HG03432 (cell line): ENCODE data around the gene LGSN.
"Not testable (repeated sequence)": the region's sequence is repeated elsewhere in the genome, so short reads cannot be mapped to it uniquely, and the experiment has no call there.

ENCODE experiments used
- ATAC-seq: cut with Tn5 transposase; IDR thresholded peaks from one replicate; pipeline ENCODE4 v1.9.1; 2021; ENCODE audit warnings: mild to moderate bottlenecking, moderate library complexity; ENCODE audit not compliant: unreplicated experiment

The LGSN gene, protein sequence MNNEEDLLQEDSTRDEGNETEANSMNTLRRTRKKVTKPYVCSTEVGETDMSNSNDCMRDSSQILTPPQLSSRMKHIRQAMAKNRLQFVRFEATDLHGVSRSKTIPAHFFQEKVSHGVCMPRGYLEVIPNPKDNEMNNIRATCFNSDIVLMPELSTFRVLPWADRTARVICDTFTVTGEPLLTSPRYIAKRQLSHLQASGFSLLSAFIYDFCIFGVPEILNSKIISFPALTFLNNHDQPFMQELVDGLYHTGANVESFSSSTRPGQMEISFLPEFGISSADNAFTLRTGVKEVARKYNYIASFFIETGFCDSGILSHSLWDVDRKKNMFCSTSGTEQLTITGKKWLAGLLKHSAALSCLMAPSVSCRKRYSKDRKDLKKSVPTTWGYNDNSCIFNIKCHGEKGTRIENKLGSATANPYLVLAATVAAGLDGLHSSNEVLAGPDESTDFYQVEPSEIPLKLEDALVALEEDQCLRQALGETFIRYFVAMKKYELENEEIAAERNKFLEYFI

DNA sequence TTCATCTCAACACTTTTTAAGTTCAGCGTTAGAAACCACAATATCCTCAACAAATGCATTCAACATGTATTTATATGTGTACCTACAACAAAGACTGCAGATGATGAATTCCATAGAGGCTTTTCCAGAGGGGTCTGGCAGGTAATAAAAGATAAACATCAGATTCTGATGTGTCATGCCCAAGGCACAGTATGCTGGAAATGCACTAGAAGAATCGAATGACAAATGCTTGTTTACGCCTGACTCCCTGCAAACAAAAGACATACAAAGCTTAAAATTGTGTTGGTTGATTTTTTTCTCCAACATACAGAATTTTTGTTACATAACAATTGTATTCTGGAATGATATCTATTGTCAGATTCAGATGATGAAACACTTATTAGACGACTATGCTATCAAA lies at the start of gene LGSN:
TSS of gene LGSN (minus strand) at position 45 of the 400 bp plus-strand sequence. CDS start at position 5, 40 bp downstream.
- ATAC-seq = no peak

DNA sequence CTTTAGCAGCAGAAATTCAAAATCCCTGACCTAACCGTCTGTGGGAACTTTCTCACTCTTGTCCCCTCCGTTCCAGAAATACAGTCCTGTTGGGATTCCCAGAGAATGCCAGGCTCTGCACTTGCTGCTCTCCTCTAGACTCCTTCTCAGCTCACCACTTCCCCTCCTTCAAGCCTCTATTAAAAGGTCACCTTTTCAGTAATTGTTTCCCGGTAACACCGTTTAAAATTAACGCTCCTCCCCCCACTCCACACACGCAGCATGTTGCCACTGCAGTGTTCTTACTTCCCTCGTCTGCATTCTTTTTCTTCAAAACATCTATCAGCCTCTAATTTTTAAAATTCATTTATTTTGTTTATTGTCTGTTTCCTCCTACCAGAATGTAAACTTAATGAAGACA lies 48.6 kb upstream of the LGSN start:
- no peak for ATAC-seq

DNA sequence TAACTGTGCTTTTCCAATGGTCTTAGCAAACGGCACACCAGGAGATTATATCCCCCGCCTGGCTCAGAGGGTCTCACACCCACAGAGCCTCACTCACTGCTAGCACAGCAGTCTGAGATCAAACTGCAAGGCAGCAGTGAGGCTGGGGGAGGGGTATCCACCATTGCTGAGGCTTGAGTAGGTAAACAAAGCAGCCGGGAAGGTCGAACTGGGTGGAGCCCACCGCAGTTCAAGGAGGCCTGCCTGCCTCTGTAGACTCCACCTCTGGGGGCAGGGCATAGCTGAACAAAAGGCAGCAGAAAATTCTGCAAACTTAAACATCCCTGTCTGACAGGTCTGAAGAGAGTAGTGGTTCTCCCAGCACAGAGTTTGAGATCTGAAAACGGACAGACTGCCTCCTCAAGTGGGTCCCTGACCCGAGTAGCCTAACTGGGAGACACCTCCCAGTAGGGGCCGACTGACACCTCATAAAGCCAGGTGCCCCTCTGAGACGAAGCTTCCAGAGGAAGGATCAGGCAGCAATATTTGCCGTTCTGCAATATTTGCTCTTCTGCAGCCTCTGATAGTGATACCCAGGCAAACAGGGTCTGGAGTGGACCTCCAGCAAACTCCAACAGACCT lies 42.8 kb upstream of the LGSN start:
- not testable (repeated sequence) for ATAC-seq

DNA sequence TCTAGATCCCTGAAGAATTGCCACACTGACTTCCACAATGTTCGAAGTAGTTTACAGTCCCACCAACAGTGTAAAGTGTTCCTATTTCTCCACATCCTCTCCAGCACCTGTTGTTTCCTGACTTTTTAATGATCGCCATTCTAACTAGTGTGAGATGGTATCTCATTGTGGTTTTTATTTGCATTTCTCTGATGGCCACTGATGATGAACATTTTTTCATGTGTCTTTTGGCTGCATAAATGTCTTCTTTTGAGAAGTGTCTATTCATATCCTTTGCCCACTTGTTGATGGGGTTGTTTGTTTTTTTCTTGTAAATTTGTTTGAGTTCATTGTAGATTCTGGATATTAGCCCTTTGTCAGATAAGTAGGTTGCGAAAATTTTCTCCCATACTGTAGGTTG lies 37.6 kb upstream of the LGSN start:
- not testable (repeated sequence) for ATAC-seq

DNA sequence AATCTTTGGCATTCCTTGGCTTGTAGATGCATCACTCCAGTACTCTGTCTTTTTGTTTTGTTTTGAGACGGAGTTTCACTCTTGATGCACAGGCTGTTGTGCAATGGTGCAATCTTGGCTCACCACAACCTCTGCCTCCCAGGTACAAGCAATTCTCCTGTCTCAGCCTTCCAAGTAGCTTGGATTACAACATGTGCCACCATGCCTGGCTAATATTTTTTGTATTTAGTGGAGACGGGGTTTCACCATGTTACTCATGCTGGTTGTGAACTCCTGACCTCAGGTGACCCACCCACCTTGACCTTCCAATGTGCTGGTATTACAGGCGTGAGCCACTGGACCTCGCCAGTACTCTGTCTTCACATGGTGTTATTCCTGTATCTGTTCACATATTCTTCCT lies 35.8 kb upstream of the LGSN start:
- no peak for ATAC-seq

DNA sequence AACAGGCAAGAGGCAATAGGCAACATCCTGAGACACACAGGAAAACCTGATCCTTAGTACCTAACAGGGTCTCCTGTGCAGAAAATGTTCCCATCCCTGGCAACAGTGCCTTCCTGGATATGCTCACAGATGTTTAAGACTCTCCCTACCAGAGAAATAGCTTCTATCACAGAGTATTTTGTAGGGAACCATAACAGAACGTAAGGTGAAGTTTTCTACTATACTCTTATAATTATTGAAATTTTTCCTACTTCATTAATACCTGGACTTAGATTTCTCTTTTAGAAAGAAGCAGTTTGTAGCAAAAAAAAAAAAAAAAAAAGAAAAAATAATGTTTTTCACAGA lies 33.5 kb upstream of the LGSN start:
- no peak for ATAC-seq

DNA sequence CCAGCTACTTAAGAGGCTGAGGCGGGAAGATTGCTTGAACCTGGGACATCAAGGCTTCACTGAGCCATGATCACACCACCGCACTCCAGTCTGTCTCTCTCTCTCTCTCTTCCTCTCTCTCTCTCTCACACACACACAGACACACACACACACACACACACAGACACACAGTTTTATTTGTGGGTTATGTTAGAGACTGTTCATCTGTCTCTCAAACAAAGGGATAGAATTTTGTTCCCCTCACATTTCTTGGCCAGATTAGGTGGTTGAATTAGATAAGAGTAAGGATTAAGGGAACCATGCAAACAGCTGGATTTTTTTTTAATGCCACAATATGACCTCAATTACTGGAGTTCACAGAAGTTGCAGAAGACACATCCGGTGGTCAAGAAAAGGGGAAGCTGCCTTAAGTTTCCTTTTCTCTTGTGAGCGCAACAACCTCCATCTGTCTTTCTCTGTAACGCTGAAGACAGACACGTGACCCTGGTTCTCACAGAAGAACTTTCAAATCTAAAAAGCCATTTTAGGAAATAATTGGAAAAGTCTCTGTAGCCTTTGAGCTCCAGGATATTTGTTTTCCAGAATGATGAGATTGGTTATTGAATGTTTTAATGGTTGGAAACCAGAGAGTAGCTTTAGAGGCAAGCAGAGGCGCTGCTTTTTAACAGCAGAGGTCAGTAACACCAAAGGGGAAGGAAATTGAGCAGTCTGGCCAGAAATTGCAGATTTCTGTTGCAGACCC lies 32.9 kb upstream of the LGSN start:
- peak; percentile 91 for ATAC-seq

DNA sequence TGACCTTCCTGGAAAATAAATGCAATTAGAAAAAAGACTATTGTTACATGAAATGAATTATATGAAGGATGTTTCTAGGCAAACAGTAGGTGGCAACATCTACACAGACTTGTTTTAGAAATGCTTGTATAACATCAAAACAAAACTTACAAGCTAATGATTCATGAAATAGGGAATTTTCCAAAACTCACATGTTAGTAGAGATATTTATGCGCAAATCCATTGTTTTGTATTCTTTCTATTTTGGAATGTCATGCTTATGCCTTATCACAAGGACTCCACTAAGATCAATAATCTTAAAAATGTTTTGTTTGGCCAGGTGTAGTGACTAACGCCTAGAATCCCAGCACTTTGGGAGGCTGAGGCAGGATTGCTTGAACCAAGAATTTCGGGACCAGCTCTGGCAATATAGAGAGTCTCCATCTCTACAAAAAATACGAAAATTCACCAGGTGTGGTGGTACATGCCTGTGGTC lies 32.3 kb upstream of the LGSN start:
- ATAC-seq = peak; percentile 43

DNA sequence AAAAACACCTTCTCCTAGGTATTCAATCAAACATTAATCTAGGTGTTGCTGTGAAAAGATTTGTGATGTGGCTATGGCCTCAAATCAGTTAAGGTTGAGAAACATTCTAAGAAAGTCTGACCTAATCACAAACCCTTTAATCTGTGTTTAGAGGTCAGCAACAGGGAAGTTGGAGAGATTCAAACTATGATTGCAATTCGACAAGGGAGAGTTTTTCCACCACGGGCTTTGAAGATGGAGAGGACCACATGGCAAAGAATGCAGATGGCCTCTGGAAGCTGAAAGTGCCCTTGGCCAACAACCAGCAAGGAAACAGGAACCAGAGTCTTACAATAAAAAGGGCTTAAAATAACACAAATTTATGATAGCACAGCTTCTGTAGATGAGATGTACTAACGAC lies 29.6 kb upstream of the LGSN start:
- no peak for ATAC-seq

DNA sequence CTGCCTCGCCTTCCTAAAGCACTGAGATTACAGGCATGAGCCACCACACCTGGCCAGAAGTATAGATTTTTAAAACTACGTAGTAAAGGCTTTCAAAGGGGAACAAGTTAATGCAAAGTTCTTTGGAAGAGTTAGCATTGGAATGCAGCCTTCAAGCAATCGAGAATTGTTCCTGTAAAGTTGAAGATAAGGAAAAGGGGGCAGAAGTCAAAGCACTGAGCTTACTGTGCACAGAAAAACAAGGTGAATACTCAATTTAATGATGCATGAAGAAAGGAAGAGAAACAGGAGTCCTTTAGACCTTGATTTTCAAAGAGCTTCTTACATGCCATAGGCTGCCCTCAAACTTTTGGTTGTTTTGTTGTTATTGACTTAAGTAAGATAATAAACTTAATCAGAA lies 29.1 kb upstream of the LGSN start:
- ATAC-seq = no peak

DNA sequence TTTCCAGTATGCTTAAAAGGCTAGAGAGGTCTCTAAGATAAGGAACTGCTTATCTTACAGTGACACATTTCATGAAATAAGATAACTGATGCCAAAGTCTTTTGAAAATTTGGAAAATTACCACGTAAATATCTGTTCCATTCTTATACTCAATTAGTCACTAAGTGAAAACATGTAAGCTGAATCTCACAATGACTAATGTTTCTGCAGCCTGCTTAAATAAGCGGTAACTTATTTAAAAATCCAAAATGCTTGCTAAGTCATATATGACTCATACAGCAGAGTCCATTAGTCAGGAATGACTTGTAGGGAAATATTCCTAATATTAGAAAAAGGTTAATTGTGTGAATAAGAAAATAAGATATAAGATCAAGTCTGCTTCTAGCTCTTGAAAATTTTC lies 27.8 kb upstream of the LGSN start:
- peak; percentile 35 for ATAC-seq

DNA sequence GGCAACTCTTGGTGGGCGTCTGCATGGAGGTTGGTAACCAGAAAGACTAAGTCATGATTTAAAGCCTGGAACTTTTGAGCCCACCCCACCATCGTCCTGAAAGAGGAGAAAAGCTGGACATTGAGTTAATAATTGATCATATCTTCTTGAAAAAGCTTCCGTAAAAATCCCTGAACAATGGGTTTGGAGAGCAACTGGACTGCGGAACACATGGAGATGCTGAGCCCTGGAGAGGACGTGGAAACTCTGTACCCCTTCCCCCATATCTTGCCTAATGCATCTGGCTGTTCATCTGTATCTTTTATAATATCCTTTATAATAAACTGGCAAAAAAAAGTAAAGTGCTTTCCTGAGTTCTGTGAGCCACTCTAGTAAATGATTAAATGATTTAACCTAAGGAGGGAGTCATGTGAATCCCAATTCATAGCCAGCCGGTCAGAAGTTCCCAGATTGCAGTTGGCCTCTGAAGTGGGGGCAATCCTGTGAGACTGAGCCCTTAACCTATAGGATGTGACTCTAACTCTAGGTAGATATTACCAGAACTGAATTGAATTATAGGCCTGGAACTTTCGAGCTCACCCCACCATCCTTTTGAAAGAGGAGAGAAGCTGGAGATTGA lies 26.5 kb upstream of the LGSN start:
- ATAC-seq = no peak

DNA sequence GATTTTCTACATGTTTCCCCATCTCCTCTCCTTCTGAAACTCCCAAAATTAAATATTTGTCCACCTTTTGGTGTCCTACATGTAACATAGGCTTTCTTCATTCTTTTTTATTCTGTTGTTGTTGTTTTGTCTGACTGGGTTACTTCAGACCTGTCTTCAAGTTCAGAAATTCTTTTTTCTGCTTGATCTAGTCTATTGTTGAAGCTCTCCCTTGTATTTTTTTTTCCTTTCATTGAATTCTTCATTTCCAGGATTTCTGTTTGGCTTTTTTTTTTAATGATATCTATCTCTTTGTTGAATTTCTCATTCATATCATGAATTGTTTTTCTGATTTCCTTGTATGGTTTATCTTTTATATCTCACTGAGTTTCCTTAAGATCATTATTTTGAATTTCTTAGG lies 20.6 kb upstream of the LGSN start:
- no peak for ATAC-seq

DNA sequence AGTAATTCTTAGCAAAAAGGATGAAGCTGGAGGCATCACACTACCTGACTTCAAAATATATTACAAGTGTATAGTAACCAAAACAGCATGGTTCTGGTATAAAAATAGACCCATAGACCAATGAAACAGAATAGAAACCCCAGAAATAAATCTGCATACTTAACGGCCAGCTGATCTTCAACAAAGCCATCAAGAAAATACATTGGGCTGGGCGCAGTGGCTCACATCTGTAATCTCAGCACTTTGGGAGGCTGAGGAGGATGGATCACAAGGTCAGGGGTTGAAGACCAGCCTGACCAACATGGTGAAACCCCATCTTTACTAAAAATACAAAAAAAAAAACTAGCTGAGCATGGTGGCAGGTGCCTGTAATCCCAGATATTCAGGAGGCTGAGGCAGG lies 14.9 kb upstream of the LGSN start:
- not testable (repeated sequence) for ATAC-seq

DNA sequence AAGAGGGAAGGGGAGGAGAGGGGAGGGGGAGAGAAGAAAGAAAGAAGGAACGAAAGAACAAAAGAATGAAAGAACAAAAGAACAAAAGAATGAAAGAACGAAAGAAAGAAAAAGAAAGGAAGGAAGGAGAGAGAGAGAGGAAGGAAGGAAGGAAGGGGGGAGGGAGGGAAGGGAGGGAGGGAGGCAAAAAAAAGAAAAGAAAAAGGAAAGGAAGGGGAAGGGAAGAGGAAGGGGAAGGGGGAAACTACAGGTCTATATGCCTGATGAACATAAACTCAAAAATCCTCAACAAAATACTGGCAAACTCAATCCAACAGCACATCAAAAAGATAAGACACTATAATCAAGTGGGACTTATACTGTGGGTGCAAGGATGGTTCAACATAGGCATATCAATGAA lies 13.7 kb upstream of the LGSN start:
- ATAC-seq = no peak

DNA sequence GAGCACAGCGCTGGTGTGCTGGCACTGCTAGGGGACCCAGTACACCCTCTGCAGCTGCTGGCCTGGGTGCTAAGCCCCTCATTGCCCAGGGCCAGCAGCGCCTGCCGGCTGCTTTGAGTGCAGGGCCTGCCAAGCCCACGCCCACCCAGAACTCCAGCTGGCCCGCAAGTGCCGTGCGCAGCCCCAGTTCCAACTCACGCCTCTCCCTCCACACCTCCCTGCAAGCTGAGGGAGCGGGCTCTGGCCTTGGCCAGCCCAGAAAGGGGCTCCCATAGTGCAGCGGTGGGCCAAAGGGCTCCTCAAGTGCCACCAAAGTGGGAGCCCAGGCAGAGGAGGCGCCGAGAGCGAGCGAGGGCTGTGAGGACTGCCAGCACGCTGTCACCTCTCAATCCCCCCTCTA lies 6.8 kb upstream of the LGSN start:
- not testable (repeated sequence) for ATAC-seq

DNA sequence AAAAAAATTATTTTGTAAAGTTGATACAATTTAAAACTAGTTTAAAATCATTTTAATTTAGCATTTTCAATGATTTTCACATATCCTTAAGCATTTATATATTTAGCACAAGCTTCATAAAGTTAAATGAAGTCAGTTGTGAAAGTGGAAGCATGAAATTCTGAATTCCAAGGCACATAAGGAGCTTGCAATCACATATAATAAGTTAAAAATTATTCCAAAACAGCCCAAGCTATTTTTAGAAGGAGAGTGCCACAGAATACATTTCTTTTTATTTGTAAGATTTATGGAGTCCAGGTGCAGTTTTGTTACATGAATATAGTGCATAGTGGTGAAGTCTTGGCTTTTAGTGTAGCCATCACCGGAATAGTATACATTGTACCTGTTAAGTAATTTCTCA lies 3.2 kb upstream of the LGSN start:
- ATAC-seq = no peak

DNA sequence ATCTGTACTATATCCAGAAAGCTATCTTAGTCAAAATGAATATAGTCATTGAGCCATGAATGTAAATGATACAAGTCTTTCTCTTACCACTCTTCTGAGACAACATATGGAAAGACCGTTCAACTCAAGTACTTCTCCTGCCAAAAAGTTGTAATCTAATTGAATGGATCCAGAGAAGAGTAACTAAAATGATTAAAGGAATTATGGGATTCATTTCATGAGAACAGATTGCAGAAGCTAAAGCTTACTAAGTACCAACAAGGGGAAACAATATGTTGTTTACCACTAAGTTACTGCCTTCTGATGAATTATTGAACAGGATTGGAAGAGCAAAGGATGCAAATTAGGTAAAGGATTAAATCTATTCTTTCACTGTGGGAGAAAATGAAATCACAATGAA lies 2.0 kb upstream of the LGSN start:
- ATAC-seq = no peak

DNA sequence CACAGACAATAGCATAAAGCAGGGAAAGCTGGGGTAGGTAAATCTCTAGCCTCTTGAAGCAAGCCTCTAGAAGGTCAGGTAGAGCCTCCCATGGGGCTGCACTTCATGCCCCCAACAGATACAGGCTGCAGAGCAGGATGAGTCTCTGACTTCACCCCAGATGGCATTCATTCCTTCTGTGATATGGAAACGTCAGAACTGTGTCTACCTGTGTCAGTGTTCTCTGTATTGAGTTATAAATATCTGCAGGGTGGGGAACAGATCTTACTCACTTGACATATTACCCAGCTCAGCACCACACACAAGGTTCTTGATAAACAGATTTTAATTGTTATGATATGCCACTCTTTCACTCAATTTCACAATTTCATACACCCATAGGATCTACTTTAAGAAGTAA lies 2.1 kb downstream of the LGSN start:
- ATAC-seq = no peak

DNA sequence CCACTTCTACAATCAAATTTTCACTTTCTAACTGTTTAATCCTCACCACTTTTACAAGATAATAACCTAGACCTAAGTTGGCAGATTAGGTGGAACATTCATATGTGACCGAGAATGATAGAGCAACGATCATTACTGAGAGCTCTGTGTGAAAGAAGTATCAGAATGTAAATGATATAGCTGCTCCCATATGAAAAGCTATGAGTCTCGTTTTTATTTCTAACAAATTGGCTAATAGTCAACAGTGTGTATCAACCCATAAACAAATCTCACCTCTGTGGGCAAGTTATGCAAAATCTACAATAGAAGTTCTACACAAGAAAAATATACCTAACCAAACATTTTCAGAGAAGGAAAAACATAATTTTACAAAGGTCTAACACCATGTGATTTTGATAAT lies 3.7 kb downstream of the LGSN start:
- ATAC-seq = no peak

DNA sequence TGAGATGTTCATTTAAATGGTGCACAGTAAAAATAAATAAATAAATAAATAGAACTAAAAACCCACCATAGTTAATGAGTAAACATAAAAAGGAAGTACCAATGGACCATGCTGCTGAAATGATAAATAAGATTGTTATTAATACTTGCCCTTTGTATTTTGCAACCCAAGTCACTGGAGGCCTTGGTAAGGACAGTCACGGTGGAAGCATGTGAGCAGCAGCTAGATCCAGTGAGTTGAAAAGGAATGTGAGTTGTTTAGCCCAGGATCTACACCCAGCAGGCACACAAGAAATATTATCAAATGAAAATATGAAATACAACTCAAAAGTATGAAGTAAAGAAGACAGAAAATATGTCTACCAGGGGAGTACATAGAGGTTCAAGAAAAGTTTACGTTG lies 6.7 kb downstream of the LGSN start:
- no peak for ATAC-seq
